Measurements from ENCODE around the gene ABAT.

ABAT gene

DNA sequence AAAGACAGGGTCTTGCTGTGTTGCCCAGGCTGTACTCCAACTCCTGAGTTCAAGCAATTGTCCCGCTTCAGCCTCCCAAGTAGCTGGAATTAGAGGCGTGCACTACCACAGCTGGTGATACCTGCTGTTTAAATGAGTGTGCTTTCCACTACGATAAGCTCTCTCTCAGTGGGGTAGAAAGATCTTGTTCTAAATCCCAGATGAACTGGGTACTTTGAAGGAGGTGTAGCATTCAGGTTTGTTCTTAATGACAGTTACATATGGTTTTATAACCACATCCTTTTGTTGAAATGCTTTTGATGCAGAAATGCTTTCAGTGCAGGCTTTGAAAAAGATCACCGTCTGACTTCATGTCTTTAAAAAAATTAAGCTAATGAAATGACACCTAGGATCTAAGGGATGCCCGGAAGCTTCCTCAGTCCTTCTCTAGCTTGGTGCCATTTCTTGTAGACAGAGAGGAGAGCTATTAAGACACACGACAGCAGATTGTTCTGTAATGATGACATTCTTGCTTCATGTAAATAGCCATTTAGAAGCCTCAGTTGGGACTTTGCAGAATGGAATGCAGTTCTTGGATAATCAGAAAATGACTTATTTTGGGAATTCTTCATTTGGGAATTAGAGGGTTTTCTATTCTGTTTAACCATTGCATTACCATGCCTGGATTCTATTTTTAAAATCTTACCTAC lies 142.7 kb downstream of the ABAT start:
- DNase-seq (ENCODE audit: low read depth, low spot score): no peak

DNA sequence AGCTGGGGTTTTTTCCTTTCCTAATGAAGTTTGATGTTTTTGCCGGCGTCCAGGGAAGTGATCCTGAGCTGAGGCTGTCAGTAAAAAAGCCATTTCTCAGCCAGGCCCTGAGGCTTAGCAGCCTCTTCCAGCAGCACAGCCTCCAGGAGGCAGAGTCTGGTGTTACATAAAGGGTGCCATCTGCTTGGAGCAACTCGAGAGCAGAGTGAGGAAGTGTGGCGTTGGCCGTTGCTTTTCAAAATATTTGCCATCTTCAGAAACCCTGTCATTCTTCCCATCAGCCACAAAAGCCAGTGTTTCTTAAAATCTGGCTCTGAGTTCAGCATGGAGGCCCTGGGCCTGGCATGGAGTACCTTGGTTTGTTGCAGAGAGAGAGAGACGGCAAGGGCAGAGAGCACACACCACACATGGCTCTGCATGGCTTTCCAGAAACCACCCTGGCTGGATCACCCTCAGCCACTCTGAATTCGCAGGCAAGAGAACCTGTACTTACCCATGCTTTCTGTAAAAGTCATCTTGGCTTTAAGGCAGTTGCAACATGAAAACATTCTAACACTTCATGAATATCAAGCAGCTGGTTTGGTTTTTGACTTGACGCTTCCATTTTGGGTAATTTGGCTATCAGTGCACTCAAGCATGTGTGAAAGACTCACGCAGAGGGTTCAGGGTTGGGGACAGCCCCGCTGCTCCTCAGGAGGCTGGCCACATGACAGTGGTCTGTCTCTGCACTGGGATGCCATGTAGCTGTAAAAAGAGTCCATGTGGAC lies 144.3 kb downstream of the ABAT start:
- no peak for DNase-seq (ENCODE audit: low read depth, low spot score)

DNA sequence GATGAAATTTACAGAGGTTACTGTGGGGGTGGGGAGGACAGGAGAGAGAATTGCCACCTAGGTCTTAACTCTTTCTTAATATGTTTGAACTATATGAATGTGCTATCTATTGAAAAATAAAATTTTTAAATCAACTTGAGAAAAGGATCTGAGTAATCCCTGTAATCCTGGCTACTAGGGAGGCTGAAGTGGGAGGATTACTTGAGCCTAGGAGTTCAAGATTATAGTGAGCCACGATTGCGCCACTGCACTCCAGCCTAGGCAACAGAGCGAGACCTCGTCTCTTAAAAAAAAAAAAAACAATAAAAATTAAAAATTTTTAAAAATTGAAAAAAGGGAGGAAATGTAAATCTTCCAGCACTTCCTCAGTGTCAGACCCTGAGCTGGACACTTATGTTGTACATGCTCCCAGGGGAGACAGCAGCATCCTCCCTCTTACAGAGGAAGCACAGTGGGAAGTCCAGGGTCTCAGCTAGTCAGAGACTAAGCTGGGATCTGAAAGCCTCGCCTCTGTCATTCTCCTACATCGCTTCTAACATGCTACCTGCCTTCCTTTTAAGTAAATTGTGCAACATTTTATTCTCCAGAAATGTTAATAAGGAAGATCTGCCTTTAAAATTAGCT lies 145.1 kb downstream of the ABAT start:
- DNase-seq (ENCODE audit: low read depth, low spot score): no peak

DNA sequence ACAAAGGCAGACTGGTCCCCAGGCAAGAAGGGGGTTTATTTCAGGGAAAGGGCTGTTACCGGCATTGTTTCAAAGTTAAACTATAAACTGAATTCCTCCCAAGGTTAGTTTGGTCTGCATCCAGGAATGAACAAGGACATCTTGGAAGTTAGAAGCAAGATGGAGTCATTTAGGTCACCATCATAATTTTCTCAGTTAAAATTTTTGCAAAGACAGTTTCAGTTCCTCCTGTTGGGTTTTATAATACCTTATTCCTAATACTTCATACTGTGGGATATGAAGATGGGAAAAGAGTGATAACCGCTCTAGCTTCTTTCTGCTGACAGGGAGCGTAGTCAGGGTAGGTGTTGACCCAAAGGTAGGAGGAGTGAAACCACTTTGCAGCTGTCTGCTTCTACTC lies 148.0 kb downstream of the ABAT start:
- DNase-seq (ENCODE audit: low read depth, low spot score): no peak

DNA sequence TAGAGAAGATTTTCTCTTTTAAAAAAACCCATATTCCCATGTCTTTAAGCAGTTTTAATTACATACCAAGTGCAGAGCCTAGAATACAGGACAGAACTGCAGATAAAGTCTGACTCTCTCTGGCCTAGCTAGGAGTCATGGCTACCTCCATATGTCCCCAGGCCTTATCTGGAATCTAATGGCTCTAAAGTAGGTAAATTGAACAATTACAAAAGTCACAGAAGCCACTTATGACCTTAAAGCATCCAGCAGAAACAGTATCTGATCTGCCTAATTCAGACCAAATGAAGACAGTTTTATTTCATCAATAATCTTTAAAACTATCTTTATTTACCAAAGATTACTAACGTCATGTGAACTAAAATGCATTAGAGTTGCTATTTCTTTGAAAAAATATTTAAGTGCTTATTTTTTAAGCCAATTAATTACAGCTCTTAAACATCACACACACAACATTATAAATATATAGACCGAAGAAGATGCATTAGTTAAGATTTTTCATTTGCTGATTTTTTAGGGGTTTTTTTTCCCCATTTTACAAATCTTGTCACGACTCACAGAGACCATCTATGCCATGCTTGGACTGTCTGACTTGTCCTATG lies 152.0 kb downstream of the ABAT start:
- no peak for DNase-seq (ENCODE audit: low read depth, low spot score)

DNA sequence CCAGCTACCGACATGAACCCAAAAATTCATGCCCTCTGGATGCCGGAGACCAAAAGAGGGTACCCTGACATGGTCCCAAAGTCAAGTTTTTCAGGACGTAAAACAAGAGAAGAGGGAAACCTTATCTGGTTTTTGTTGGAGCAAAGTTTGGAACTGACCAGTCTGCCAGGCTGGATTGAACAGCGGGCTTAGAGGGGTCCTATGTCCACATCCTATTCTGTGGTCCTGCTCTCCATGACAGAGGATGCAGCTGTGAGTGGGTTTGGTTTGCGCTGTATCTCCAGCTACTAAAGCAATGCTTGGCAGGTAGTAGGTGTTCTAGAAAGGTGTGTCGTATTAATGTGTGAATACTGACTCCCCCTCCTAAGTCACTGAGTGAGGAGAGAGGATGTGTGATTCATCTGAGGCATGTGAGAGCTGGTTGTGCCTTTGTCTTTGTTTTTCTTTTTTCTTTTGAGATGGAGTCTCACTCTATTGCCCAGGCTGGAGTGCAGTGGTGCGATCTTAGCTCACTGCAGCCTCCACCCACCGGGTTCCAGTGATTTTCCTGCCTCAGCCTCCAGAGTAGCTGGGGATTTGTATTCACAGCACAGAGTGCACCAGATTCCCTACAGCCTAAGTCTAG lies 154.2 kb downstream of the ABAT start:
- DNase-seq (ENCODE audit: low read depth, low spot score): no peak

DNA sequence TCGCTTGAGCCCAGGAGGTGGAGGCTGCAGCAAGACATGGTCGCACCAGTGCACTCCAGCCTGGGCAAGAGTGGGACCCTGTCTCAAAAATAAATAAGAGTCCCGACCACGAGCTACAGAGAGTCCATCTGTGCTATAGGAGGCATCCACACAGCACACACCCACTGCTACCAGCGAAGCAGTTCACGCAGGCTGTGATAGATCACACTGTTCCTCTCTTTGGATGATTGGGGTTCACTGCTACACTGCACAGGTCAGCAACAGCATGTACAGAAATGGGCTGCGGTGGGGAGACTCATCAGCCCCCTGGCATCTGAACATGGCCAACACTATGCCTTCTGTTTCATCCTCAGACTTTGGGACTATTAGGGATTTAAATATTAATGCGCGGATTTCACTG lies 157.0 kb downstream of the ABAT start:
- DNase-seq (ENCODE audit: low read depth, low spot score): no peak

DNA sequence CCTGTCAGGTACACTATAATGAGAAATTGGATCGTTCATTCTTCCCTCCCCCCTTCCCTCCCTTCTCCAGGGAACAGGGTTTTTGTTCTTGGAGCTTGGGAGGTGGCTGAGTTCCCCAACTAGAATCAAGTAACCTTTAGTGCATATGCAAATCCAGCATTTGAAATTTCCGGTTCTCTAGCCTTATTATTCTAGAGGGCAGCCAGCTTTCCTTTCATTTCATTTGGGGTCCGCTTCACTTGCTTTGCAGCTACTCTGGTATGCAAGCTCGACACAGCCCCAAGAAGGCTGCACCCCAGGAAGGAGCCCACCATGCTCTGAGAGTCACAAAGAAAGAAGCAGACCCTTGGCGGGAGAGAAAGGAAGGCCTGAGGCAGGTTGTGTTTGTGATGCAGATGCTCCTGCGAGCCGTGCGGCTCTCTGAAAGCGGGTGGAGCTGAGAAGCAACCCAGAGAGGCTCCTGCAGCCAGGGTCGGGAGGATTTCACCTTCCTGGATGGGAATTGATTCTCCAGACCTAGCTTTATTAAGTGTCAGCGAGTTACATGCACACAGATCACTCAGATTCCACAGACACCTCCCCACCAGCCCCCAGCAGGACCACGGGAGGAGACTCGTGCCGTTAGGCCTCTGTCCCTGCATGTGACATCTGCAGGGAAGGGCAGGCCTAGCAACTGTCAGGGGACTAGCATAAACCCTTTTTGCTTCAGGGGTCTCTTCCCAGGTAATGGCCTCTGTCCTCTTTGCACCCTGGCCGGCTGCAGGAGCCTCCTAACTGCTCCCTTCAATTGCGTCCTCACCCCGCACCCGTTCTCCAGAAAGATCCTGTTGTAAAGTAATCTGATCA lies 157.7 kb downstream of the ABAT start:
- DNase-seq (ENCODE audit: low read depth, low spot score): no peak

DNA sequence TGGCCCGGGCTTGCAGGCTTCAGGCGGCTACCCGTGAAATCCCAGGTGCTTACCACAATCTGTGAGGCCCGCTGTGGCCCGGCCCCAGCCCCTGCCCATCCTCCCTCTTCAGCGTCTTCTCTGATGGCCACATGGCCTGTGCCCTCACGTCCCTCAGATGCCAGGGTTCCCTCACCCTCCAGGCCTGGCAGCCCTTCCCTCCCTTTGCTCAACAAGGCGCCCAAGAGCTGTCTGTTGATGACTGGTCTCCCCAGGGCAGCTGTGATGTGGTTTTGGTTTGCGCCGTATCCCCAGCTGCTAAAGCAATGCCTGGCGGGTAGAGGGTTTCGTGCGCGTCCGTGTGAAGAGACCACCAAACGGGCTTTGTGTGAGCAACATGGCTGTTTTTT lies 158.3 kb downstream of the ABAT start:
- DNase-seq (ENCODE audit: low read depth, low spot score): no peak

Data from smooth muscle cell of the brain vasculature (primary cell).